ENCODE measurements around the gene TMPRSS9.

DNA sequence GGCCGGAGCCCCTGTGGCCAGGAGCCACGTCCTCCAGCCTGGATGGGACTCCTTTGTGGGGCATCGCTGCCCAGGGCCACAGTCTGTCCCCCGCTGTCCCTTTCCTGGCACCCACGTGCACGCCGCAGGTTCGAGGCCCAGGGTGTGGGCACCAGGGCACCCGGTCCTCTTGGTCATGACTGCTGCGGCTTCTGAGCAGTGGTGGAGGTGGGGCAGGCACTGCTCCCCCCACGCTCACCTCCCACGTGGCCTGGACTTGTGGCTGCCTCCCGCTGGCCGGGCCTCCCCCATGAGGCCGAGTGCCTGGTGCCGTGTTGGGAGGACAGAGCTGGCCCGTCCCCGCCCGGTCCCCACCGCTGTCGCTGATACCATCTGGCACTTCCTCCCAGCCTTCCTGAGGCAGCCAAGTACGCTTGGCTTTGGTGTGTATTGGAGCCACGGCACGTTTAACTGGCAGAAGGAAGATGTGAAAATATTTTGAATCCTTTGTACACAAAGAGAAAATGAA is 18.8 kb upstream of the TMPRSS9 start:
- TF ChIP-seq, protein P1, sequence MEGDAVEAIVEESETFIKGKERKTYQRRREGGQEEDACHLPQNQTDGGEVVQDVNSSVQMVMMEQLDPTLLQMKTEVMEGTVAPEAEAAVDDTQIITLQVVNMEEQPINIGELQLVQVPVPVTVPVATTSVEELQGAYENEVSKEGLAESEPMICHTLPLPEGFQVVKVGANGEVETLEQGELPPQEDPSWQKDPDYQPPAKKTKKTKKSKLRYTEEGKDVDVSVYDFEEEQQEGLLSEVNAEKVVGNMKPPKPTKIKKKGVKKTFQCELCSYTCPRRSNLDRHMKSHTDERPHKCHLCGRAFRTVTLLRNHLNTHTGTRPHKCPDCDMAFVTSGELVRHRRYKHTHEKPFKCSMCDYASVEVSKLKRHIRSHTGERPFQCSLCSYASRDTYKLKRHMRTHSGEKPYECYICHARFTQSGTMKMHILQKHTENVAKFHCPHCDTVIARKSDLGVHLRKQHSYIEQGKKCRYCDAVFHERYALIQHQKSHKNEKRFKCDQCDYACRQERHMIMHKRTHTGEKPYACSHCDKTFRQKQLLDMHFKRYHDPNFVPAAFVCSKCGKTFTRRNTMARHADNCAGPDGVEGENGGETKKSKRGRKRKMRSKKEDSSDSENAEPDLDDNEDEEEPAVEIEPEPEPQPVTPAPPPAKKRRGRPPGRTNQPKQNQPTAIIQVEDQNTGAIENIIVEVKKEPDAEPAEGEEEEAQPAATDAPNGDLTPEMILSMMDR (conservative IDR thresholded peaks at IDR 0.05; ENCODE audit: low read depth, low read length) = no peak
- TF ChIP-seq EZH2 (IDR thresholded peaks at IDR 0.05; ENCODE audit: low read length, unreplicated experiment) (no peak), EZH2phosphoT487 (IDR thresholded peaks at IDR 0.05; ENCODE audit: borderline replicate concordance, low read length) (no peak)

Measured in PC-3 (cell line).